DMS53 treated with DMSO at 0.1 percent for 48 hours (cell line): Measurements from ENCODE around the gene FSCN2.
A peak's percentile ranks its signal among the peaks of the same experiment; 100 is the strongest.
"Not testable (repeated sequence)": the region's sequence is repeated elsewhere in the genome, so short reads cannot be mapped to it uniquely, and the experiment has no call there.

Experiments used
- DNase-seq: peaks from one replicate; lab custom pipeline; 2025; ENCODE audit not compliant: unreplicated experiment; lab: John Stamatoyannopoulos, UW

FSCN2 gene

GRCh38 chr17:81524039-81524864 is 3.9 kb upstream of the FSCN2 start:
- no peak for DNase-seq

DNA sequence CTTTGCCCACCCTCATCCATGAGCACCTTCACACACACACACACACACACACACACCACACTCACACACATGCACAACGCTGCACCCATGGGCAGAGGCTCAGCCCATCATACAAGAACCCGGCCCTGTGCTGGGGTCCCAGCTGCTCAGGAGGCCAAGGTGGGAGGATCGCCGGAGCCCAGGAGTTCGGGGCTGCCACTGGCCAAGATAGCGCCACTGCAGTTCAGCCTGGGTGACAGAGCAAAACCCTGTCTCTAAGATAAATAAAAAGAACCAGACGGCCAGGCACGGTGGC is 3.4 kb upstream of the FSCN2 start:
- no peak for DNase-seq

GRCh38 chr17:81526662-81527571 is 1.3 kb upstream of the FSCN2 start:
- no peak for DNase-seq

- no peak for DNase-seq
These were observed 140 bp downstream of the FSCN2 start for GRCh38 chr17:81528384-81528650.

GRCh38 chr17:81528651-81529436 is 667 bp downstream of the FSCN2 start:
- DNase-seq = peak; percentile 59

- DNase-seq = no peak
These were observed 1.2 kb downstream of the FSCN2 start for GRCh38 chr17:81529437-81529803.

GRCh38 chr17:81531013-81531412 is 2.8 kb downstream of the FSCN2 start:
- not testable (repeated sequence) for DNase-seq

- not testable (repeated sequence) for DNase-seq
These were observed 3.8 kb downstream of the FSCN2 start for GRCh38 chr17:81531998-81532404.

- DNase-seq = no peak
These were observed 4.5 kb downstream of the FSCN2 start for GRCh38 chr17:81532490-81533287.

DNA sequence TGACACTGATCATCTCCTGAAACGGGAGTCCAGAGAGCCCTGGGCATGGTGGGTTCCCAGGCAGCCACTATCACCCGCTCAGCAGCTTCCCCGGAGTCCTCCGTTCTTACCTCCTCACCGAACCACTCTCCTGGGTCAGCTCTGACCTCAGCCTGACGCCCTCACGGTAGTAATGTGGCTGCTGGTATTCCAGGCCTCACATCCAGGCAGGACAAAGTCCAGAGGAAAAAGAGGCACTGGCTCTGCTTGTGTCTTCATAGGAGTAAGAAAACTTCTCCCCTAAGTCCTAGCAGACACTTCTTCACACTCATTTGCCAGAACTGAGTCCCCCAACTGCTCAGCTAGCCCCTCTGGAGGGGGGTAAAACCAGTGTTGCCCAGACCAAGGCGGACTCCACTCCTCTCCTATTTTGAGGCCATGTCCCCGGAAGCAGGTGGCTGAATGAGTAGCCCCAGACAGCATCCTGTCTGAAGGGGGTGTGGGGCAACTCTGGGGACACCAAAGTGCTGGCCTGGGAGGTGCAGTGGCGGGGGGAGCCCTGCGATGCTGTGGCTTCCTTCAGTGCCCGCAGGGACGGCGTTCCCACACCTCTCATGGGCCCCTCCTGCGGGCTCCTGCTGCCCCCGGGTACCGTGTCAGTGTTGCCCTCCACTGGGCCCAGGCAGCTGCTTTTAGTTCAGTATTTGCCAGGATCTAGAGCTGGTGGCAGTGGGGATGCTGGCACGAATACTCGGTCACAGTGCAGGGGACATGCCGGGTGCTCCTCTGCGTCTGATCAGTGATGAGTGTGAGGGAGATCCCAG is 5.4 kb downstream of the FSCN2 start:
- no peak for DNase-seq

- DNase-seq = no peak
These were observed 6.2 kb downstream of the FSCN2 start for GRCh38 chr17:81534157-81535006.

DNA sequence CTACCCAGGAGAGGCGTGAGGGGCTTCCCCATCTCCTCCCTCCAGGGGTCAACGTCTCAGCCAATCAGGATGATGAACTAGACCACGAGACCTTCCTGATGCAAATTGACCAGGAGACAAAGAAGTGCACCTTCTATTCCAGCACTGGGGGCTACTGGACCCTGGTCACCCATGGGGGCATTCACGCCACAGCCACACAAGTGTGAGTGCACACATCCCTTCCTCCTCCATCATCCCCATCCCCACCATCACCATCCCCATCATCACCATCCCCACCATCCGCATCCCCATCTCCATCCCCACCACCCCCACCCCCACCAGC is 6.8 kb downstream of the FSCN2 start:
- DNase-seq = no peak

DNA sequence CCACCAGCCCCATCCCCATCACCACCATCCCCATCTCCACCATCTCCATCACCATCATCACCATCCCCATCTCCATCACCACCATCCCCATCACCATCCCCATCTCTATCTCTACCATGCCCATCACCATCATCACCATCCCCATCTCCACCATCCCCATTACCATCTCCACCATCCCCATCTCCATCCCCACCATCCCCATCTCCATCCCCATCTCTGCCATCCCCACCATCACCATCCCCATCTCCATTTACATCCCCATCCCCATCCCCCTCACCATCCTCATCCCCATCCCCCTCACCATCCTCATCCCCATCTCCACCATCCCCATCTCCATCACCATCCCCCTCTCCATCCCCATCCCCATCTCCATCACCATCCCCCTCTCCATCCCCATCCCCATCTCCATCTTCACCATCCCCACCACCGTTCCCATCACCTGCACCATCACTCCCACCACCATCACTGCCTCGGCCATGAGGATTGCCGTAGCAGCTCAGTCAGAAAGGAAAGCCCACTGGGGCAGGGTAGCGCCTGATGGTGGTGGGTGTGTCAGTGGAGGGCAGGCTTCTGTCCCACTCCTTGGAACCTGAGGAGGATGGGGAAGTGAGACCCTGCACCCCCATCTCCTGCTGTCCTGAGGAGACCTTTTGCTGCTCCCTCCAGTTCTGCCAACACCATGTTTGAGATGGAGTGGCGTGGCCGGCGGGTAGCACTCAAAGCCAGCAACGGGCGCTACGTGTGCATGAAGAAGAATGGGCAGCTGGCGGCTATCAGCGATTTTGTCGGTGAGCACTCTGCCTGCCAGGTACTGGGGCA is 7.5 kb downstream of the FSCN2 start:
- DNase-seq = no peak

GRCh38 chr17:81536299-81537290 is 8.4 kb downstream of the FSCN2 start:
- DNase-seq = no peak

DNA sequence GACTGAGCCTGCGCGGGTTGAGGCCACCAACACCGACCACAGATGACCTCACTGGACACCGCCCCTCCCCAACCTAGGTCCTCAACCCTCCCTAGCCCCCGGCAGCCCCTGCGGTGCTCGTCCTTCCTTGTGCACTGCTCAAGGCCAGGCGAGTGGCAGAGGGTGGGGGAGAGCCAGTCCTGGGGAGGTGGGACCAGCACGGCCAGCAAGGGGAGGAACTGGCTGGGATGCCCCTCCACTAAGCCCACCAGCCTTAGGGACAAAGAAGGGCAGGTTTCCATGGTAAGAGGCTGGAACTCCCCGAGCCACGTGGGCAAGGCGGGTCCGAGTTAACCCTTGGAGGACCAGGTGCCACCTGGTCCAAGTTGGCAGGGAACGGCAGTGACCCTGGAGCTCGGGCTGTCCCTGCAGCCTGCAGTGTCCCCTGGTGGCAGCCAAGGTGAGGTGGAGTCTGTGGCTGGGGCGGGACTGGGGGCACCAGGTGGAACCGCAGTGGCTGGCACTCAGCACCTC is 9.2 kb downstream of the FSCN2 start:
- peak; percentile 80 for DNase-seq

GRCh38 chr17:81537856-81538555 is 9.8 kb downstream of the FSCN2 start:
- DNase-seq = peak; percentile 91
